NCI-H774 (cell line): ENCODE measurements around the gene DCTN1.
A peak's percentile ranks its signal among the peaks of the same experiment; 100 is the strongest.

Source experiments
- DNase-seq: peaks from one replicate; lab custom pipeline; 2025; lab: John Stamatoyannopoulos, UW

Gene DCTN1

GRCh38 chr2:74413001-74413698 is 33.0 kb upstream of the DCTN1 start:
- DNase-seq, result no peak

- DNase-seq, result no peak
Measured at GRCh38 chr2:74407682-74408081, 27.6 kb upstream of the DCTN1 start.

- DNase-seq, result no peak
Measured at GRCh38 chr2:74406035-74406434, 25.9 kb upstream of the DCTN1 start.

GRCh38 chr2:74401891-74402290 is 21.8 kb upstream of the DCTN1 start:
- no peak for DNase-seq

- DNase-seq, result no peak
Measured at GRCh38 chr2:74399785-74400184, 19.7 kb upstream of the DCTN1 start.

GRCh38 chr2:74396149-74396548 is 16.0 kb upstream of the DCTN1 start:
- DNase-seq, result no peak

GRCh38 chr2:74393525-74393924 is 13.4 kb upstream of the DCTN1 start:
- DNase-seq, result no peak

GRCh38 chr2:74392449-74392743 is 12.3 kb upstream of the DCTN1 start:
- DNase-seq, result no peak

GRCh38 chr2:74391580-74392448 is 11.7 kb upstream of the DCTN1 start:
- peak; percentile 79 for DNase-seq

GRCh38 chr2:74391209-74391579 is 11.1 kb upstream of the DCTN1 start:
- no peak for DNase-seq

GRCh38 chr2:74390606-74391005 is 10.5 kb upstream of the DCTN1 start:
- no peak for DNase-seq

- DNase-seq, result no peak
Measured at GRCh38 chr2:74387346-74387745, 7.2 kb upstream of the DCTN1 start.

GRCh38 chr2:74385396-74385795 is 5.3 kb upstream of the DCTN1 start:
- DNase-seq, result no peak

GRCh38 chr2:74384051-74384450 is 3.9 kb upstream of the DCTN1 start:
- no peak for DNase-seq

- DNase-seq, result no peak
Measured at GRCh38 chr2:74383254-74383653, 3.1 kb upstream of the DCTN1 start.

GRCh38 chr2:74381751-74382150 is 1.6 kb upstream of the DCTN1 start:
- no peak for DNase-seq

GRCh38 chr2:74378007-74378406 is 2.1 kb downstream of the DCTN1 start:
- no peak for DNase-seq

- DNase-seq, result no peak
Measured at GRCh38 chr2:74375838-74376237, 4.3 kb downstream of the DCTN1 start.

- DNase-seq, result peak; percentile 75
Measured at GRCh38 chr2:74374509-74375205, 5.5 kb downstream of the DCTN1 start.

GRCh38 chr2:74373985-74374384 is 6.1 kb downstream of the DCTN1 start:
- no peak for DNase-seq

GRCh38 chr2:74373221-74373676 is 6.9 kb downstream of the DCTN1 start:
- no peak for DNase-seq

GRCh38 chr2:74372674-74373073 is 7.4 kb downstream of the DCTN1 start:
- DNase-seq, result no peak

- no peak for DNase-seq
Measured at GRCh38 chr2:74371421-74371820, 8.7 kb downstream of the DCTN1 start.
